Posterior cingulate gyrus (tissue), 11 donors: ENCODE measurements around the gene A2M.

Experiments
- DNase-seq, 10 donors: peaks; one replicate each; pipeline versions ENCODE4 v3.0.0 to v3.0.0-alpha.2; 2020 to 2021; ENCODE audit warnings: mixed read lengths in 3 of 10
- intact Hi-C: fragments of 100-400 bp; cut with DNase I; formaldehyde crosslinking; loops from one replicate; pipeline ENCODE4 v1.15.1; 2023

A2M gene

DNA sequence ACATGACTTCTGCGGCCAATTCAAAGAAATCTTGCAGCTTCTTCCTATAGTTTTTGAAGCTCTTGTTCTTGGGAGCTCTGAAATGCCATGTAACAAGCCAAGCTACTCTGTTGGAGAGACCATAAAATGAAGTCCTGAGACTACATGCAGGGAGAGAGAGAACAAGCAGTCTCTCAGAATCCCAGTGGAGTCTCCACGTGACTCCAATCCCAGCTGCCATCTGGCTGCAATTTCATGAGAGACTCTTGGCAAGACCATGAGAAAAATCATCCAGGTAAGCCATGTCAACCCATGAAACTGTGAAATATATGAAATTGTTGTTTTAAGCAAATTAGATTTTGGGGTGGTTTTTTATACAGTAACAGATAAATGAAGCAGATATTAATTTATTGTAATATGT, 72.0 kb downstream of the A2M start:
- intact Hi-C loops: loop anchor here (10.0 kb wide), 1 partner anchor 499 kb away; the partner anchor contains the start of gene CLEC4E
- DNase-seq: no peak

DNA sequence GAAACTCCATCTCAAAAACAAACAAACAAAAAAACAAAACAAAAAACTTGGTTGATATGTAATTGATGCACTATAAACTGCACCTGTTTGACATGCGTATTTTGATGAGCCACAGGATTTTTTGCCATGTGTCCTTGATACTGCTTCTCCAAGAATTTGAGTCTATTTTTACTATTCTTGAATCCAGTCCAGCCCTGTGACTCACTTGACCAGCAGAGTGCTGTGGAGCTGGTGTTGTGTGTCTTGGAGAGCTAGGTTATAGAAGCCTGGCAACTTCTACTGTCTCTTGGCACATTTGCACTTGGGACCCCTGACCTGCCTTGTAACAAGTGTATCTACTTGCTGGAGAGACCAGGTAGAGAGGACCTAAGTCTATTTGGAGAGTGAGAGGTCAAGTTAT, 74.4 kb downstream of the A2M start:
- DNase-seq: no peak
- intact Hi-C loops: loop anchor here (10.0 kb wide), 1 partner anchor 497 kb away; the partner anchor contains the start of gene CLEC4E

DNA sequence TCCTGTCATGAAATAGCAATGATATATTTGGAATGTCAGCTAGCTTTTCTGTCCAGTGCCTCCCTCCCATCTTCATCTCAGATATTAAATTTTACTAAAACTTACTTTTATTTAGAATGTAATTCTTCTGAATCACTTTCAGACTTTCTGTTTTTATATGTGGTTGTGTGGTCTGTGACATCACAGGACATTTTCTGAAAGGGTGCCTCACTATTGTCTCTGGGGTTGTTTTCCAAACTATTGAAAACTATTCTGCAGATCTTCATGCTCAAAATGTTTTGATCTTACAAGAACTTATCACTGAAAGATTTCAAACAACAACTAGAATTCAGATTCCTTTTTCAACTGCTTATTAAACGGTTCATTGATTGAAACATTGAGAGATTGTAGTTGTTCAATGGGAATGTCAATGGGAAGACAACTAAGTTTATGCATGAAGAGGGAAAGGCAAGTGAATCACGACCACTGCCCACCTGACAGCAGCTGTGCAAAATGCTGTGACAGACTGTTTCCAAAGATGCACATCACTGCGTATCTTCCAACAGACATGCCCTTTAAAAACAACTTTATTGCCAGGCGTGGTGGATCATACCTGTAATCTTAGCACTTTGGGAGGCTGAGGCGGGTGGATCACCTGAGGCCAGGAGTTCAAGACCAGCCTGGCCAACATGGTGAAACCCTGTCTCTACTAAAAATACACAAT, 75.1 kb downstream of the A2M start:
- intact Hi-C loops: loop anchor here (10.0 kb wide), 1 partner anchor 496 kb away; the partner anchor contains the start of gene CLEC4E
- no peak for DNase-seq

DNA sequence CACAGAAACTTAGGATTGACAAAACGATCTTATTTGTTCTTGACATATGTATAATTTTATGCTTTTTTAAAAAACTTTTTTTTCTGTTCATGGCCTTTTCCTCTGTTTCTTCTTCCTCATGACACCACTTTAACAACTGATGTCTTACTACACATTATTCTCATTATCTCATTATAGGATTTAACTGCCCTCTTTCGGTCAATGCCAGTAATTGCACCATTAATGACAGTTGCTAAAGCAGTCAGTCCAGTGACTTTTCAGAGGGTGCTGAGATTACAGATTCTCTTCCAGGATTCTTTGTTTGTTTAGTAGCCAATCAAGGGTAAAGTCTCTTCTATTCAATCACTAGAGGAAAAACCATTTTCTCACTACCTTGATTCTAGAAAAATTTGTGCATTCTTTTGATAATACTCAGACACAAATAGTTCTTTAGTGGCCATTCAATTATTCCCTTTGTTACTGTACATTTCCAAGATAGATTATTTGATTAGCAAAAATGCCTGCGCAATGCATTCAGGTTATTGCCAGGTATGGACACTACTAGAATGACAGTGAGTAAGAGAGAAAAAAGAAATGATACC, 76.2 kb downstream of the A2M start:
- no peak for DNase-seq
- intact Hi-C loops: loop anchor here (2.0 kb wide), 2 partner anchors 89 to 357 kb away; no protein-coding TSS in a partner anchor

DNA sequence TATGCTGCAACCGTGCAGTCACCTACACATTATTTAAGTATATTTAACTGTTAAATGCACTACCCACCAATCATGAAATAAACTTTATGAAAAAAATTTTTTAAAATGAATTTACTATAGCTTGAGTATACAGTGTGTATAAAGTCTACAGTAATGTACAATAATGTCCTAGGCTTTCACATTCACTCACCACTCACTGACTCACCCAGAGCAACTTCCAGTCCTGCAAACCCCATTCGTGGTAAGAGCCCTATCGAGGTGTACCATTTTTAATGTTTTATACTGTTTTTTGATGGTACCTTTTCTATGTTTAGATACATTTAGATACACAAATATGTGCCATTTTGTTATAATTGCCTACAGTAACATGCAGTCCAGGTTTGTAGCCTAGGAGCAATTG, 78.3 kb downstream of the A2M start:
- intact Hi-C loops: no loop called here
- DNase-seq: no peak

DNA sequence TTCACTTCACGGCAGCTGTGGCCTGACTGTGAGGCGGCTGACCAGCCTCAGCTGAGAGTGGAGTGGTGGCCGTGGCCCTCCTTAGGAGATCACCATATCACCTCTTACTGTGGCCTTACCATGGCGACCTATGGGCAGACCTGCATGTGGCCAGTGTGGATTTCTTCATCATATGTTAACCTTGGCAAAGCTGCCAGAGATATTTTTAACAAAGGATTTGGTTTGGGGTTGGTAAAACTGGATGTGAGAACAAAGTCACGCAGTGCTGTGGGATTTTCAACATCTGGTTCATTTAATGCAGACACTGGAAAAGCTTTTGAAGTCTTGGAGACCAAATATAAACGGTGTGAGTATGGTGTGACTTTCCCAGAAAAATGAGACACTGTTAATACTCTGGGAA, 79.5 kb downstream of the A2M start:
- DNase-seq: no peak

DNA sequence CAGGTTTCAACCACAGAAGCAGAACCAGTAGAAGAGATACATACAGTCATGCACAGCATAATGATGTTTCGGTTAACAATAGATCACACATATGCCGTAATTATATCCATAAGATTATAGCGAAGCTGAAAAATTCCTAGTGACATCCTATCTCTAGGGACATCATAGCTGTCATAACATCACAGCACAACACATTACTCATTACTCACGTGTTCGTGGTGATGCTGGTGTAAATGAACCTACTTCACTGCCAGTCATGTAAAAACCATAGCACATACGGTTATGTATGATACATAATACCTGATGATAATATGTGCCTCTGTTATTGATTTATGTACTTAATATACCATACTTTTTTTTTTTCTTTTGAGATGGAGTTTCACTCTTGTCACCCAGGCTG, 81.6 kb downstream of the A2M start:
- DNase-seq: no peak
- intact Hi-C loops: no loop called here

More for the DNA sequence above, 79.5 kb downstream of the A2M start:
- intact Hi-C loops: no loop called here

DNA sequence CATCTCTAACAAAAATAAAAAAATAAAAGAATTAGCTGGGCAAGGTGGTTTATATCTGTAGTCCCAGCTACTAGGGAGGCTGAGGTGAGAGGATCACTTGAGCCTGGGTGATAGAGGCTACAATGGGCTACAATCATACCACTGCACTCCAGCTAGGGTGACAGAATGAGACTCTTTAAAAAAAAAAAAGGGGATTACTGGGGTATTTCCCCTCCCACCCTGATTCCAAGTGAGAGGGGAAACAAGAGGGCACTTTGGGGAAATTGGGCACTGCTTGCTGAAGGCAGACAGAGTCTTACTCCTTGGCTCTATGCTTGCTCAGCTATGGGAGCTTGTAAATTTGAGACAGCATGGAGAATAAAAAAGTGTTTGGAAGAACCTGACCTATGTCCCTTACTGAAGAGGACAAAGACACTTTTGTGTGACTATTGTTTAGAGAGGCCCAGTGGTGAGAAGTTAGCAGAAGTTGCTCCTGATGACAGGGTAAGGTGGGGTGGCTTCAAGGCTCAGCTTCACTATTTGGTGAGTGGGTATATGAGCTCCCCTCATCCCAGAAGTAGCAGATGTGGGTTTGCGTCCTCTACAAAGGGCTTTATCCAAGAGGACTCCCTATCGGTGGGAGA, 82.3 kb downstream of the A2M start:
- intact Hi-C loops: no loop called here
- no peak for DNase-seq

DNA sequence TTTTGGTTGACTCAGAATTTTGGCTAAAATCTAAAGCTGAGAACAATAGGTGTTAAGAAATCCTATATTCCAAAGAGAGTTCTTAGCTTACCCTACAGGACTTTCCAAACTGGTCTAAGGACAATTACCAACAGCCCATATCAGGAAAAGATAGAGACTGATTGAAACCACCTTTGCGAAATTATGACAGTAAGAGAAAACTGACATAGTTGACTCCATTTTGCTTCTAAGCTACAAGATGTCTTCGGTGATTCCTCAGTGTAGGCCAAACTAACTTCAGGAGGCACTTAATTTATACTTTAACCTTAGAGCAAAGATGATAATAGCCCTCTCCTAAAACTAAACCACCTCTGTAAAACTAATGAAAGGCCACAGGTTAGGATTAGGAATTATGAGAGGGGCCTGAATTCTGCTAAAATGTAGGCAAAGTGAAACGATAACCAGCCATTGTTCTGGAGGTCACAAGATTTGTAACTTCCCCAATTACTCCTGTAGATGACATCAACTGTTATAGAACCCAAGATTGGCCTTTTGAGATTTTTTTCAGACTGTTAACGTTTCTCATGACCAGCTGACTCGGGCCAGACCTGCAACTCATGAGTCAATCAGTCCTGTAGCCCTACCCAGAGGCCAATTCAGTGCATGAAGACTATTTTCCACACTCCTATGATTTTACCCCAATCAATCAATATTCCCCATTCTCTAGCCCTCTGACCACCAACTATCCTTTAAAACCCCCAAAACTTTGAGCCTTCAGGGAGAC, 83.3 kb downstream of the A2M start:
- intact Hi-C loops: no loop called here

DNA sequence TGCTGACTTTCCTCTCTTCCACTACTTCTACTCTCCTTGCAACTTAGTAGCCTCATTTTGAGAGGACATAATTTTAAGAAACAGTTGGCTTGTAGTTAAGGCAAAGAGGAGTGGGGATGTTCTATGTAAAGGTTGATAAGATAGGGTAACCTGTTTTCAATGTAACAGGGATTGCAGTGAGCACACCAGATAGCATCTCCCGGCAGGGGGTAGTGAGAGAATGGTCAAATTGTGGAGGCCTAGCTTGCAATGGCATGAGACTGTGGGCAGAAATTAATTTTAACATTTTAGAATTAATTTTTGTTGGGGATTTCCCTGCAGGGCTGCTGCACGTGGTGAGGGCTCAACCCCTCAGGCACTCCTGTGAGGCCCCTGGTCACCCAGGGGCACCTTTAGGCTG, 84.9 kb downstream of the A2M start:
- intact Hi-C loops: no loop called here
- no peak for DNase-seq

More for the DNA sequence above, 83.3 kb downstream of the A2M start:
- DNase-seq: no peak

DNA sequence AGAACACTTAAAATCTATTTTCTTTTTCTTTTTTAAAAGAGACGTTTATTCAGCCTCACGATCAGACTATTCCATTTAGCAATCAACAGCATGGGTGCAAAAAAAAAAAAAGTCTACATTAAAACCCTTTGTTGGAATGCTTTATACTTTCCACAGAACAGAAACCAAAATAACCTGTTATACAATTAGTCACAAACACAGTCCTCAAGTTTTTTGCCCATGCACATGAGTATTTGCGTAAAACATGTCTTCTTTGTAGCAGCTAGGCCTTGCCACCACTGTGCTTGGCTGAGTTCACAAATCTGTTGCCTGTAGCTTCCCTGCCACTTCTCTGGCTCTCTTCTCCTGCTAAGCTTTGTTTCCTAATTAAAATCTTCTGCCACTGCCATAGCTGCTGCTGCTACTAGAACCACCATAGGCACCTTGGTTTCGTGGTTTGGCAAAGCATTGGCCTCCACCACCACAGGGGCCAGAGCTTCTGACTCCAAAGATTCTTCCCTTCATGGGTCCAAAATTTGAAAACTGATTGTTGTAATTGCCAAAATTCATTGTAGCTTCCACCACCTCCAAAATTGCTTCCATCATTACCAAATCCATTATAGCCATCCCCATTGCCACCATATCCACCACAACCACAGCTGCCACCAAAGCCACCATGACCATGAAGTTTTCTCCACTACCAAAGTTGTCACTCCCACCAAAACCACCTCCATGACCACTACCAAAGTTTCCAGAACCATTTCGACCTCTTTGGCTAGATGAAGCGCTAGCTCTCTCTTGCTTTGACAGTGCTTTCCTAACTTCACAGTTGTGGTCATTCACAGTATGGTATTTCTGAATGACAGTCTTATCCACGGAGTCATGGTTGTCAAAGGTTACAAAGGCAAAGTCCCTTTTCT, 88.3 kb downstream of the A2M start:
- intact Hi-C loops: no loop called here
- DNase-seq: no peak

DNA sequence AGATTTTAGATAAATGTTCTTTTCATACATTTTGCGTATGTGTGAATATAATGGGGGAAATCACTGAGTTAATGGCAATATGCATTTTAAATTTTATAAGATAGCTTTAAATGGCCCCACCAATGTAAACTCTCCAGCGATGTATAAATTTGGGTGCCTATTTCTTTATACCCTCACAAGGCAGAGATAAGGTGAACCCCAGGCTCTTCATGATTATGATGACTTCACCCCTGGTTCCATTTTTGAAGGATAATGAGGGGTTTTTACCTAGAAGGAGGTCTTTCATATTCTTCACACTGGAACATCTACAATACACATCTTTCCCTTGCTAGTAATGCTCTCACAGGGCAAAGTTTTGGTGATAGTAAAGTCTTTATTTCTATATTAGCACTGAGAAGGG, 91.2 kb downstream of the A2M start:
- intact Hi-C loops: no loop called here
- DNase-seq: no peak

DNA sequence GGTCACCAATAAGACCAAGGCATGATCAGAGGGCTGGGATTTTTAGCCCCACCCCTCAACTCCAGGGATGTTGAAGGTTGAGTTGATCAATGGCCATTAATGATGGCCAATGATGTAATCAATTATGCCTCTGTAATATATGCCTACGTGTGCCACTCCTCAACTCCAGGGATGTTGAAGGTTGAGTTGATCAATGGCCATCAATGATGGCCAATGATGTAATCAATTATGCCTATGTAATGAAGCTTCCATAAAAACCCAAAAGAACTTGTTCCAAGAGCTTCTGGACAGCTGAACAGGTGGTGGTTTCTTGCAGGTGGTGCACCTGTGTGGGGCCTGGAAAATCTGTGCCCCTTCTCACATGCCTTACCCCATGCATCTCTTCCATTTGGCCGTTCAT, 93.1 kb downstream of the A2M start:
- DNase-seq: no peak
- intact Hi-C loops: no loop called here
